PC-9 (cell line): ENCODE data around the gene LNP1.

Experiments used
- EZH2 ChIP-seq: fragments of 200-600 bp; sonication (generic); IDR thresholded peaks from 2 replicates; pipeline ENCODE4 v1.8.0; 2017; ENCODE audit warnings: antibody characterized with exemption, low read depth
- TF ChIP-seq, protein P1 (sequence below): fragments of 200-600 bp; sonication (generic); conservative IDR thresholded peaks from 2 replicates; pipeline ENCODE4 v1.6.1; 2017; ENCODE audit warnings: mixed run types, antibody characterized with exemption, mild to moderate bottlenecking, moderate library complexity

- TF ChIP-seq, protein P1, sequence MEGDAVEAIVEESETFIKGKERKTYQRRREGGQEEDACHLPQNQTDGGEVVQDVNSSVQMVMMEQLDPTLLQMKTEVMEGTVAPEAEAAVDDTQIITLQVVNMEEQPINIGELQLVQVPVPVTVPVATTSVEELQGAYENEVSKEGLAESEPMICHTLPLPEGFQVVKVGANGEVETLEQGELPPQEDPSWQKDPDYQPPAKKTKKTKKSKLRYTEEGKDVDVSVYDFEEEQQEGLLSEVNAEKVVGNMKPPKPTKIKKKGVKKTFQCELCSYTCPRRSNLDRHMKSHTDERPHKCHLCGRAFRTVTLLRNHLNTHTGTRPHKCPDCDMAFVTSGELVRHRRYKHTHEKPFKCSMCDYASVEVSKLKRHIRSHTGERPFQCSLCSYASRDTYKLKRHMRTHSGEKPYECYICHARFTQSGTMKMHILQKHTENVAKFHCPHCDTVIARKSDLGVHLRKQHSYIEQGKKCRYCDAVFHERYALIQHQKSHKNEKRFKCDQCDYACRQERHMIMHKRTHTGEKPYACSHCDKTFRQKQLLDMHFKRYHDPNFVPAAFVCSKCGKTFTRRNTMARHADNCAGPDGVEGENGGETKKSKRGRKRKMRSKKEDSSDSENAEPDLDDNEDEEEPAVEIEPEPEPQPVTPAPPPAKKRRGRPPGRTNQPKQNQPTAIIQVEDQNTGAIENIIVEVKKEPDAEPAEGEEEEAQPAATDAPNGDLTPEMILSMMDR: no peak
- TF ChIP-seq EZH2: no peak
Observed at GRCh38 chr3:100389025-100389424, 12.3 kb upstream of the LNP1 start.
